ENCODE data around the gene ENTREP1. TPM values are rescaled to one million over a fixed set of nuclear protein-coding genes. Genes with fewer than 3 reads are reported as not detected.

ENTREP1 gene
- total RNA-seq, 2 experiments from 2014 or later = 0.07 TPM; not detected in 1

GRCh38 chr9:69326261-69326660, 1.2 kb downstream of the ENTREP1 start:
- peaks cover 37% of the 10 kb centered on the region for H3K27me3 Mint-ChIP-seq
- no peaks in the 10 kb centered on the region for H3K36me3 Mint-ChIP-seq
- no peak overlapping the region for H3K27ac Mint-ChIP-seq
- no peak for DNase-seq
- peaks cover 9% of the 10 kb centered on the region for H3K4me1 Mint-ChIP-seq (ENCODE audit: low read depth)
- ChIA-PET CTCF (interaction anchor here (0.6 to 1.2 kb wide), 2 partner anchors 272 to 349 kb away, joined by 3 to 4 read pairs; no protein-coding TSS in a partner anchor), POLR2A (no interaction called here)
- no peaks in the 10 kb centered on the region for H3K9me3 Mint-ChIP-seq
- H3K4me3 Mint-ChIP-seq = no peak overlapping the region
- intact Hi-C loops (cut with micrococcal nuclease) = no loop called here

- ChIA-PET POLR2A (no interaction called here), CTCF (interaction anchor here (1.0 kb wide), 1 partner anchor 92 kb away, joined by 3 read pairs; no protein-coding TSS in a partner anchor)
- Mint-ChIP-seq H3K4me3 (no peak overlapping the region), H3K9me3 (no peaks in the 10 kb centered on the region), H3K4me1 (ENCODE audit: low read depth) (peaks cover 5% of the 10 kb centered on the region), H3K27me3 (peaks cover 28% of the 10 kb centered on the region), H3K27ac (no peak overlapping the region), H3K36me3 (no peaks in the 10 kb centered on the region)
- intact Hi-C loops (cut with micrococcal nuclease) = no loop called here
- DNase-seq = no peak
Observed at GRCh38 chr9:69330580-69330979, 5.6 kb downstream of the ENTREP1 start.

GRCh38 chr9:69331444-69331843, 6.4 kb downstream of the ENTREP1 start:
- H3K27me3 Mint-ChIP-seq = peaks cover 19% of the 10 kb centered on the region
- CTCF ChIA-PET = interaction anchor here (1.0 kb wide), 1 partner anchor 91 kb away, joined by 3 read pairs; no protein-coding TSS in a partner anchor
- no peaks in the 10 kb centered on the region for H3K36me3 Mint-ChIP-seq
- intact Hi-C loops (cut with micrococcal nuclease) = no loop called here
- no peaks in the 10 kb centered on the region for H3K4me1 Mint-ChIP-seq (ENCODE audit: low read depth)
- no peak for DNase-seq
- no peak overlapping the region for H3K27ac Mint-ChIP-seq
- no peak overlapping the region for H3K4me3 Mint-ChIP-seq
- no peaks in the 10 kb centered on the region for H3K9me3 Mint-ChIP-seq
- POLR2A ChIA-PET = no interaction called here

- H3K27ac Mint-ChIP-seq = no peak overlapping the region
- POLR2A ChIA-PET = no interaction called here
Observed at GRCh38 chr9:69332067-69332685, 7.2 kb downstream of the ENTREP1 start.

DNA sequence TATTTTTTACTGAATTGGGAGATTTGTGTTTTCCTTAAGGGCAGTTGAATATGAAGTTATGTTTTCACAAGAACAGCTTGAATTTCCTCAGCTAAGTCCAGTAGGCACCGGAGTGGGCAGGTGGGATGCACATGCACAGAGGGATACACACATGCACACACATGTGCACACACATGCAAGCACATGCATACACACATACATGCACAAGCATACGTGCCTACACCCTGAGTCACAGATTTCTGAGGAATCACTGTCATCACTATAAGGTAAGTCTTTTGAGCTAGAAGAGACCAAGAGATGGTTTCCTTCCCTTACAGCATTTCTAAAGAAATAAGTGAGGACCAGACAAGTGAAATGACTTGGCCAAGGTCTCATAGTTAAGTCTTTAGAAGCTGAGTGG, 8.7 kb downstream of the ENTREP1 start:
- Mint-ChIP-seq H3K4me3 (no peak overlapping the region), H3K27ac (no peak overlapping the region), H3K4me1 (ENCODE audit: low read depth) (no peaks in the 10 kb centered on the region), H3K36me3 (no peaks in the 10 kb centered on the region), H3K27me3 (peaks cover 9% of the 10 kb centered on the region), H3K9me3 (no peaks in the 10 kb centered on the region)
- intact Hi-C loops (cut with micrococcal nuclease) = no loop called here
- DNase-seq = no peak
- ChIA-PET CTCF (no interaction called here), POLR2A (no interaction called here)

More at GRCh38 chr9:69332067-69332685, 7.2 kb downstream of the ENTREP1 start:
- Mint-ChIP-seq H3K9me3 (no peaks in the 10 kb centered on the region), H3K36me3 (no peaks in the 10 kb centered on the region), H3K4me3 (no peak overlapping the region), H3K27me3 (peaks cover 16% of the 10 kb centered on the region), H3K4me1 (ENCODE audit: low read depth) (no peaks in the 10 kb centered on the region)
- intact Hi-C loops (cut with micrococcal nuclease) = no loop called here
- DNase-seq = no peak
- CTCF ChIA-PET = no interaction called here

DNA sequence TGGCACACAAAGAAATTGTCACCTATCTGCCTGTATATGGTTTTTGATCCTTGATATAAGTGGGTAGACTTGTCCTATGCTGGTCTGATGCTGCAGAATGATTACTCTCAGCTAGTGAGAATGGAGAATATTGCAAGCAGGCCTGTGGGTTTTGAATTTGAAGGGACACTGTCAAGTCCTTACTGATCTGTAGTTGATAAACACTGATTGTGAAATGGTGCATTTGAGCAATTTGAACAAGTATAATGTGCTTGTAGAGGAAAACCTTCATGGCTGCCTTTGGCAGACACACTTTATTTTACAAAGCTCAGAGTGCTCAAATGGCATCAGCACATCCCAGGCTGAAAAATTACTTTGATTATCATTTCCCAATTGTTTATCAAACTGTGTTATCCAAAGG, 9.3 kb downstream of the ENTREP1 start:
- Mint-ChIP-seq H3K4me3 (no peak overlapping the region), H3K27ac (no peak overlapping the region), H3K27me3 (peaks cover 9% of the 10 kb centered on the region), H3K4me1 (ENCODE audit: low read depth) (no peaks in the 10 kb centered on the region), H3K9me3 (no peaks in the 10 kb centered on the region), H3K36me3 (no peaks in the 10 kb centered on the region)
- CTCF ChIA-PET = no interaction called here
- intact Hi-C loops (cut with micrococcal nuclease) = no loop called here
- DNase-seq = no peak
- POLR2A ChIA-PET = no interaction called here

GRCh38 chr9:69339620-69340019, 14.6 kb downstream of the ENTREP1 start:
- no peak for DNase-seq
- POLR2A ChIA-PET = no interaction called here
- Mint-ChIP-seq H3K36me3 (no peaks in the 10 kb centered on the region), H3K9me3 (no peaks in the 10 kb centered on the region), H3K4me1 (ENCODE audit: low read depth) (no peaks in the 10 kb centered on the region), H3K27ac (no peak overlapping the region), H3K27me3 (peaks cover 12% of the 10 kb centered on the region), H3K4me3 (no peak overlapping the region)
- CTCF ChIA-PET = no interaction called here
- intact Hi-C loops (cut with micrococcal nuclease) = no loop called here

DNA sequence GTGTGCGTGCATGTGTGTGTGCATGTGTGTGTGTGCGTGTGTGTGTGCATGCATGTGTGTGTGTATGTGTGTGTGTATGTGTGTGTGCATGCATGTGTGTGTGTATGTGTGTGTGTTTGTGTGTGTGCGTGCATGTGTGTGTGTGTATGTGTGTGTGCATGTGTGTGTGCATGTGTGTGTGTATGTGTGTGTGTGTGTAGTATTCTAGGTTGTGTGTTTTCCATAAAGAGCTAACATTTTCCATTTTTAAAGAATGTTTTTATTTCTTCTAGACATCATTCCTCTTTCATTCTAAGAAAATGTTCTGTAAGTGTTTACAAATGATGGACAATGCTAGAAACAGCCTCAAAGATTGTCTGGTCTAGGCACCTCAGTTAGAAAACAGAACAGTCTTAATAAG, 15.6 kb downstream of the ENTREP1 start:
- Mint-ChIP-seq H3K9me3 (no peaks in the 10 kb centered on the region), H3K4me1 (ENCODE audit: low read depth) (no peaks in the 10 kb centered on the region), H3K27ac (no peak overlapping the region), H3K27me3 (peaks cover 11% of the 10 kb centered on the region), H3K4me3 (no peak overlapping the region), H3K36me3 (no peaks in the 10 kb centered on the region)
- intact Hi-C loops (cut with micrococcal nuclease) = no loop called here
- ChIA-PET CTCF (no interaction called here), POLR2A (no interaction called here)
- DNase-seq = no peak

DNA sequence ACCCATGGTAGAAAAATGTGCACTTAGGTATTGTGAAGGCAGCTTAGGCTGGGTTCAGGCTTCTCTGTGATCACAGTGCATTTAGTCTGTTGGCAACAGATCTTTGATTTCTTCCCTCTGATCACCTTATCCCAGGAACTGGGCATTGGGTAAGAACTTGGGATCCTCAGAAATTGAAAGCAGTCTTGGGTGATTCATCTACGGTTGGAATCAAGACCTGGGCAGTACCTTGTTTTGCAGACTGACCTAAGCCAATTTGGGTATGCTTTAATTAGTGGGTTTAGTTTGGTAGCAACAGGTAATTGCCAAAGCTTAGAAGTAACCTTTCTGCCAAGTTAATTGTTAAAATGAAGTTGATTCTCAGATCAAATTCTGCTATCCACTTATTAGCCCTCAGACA, 17.8 kb downstream of the ENTREP1 start:
- CTCF ChIA-PET = no interaction called here
- H3K4me1 Mint-ChIP-seq (ENCODE audit: low read depth) = no peaks in the 10 kb centered on the region

GRCh38 chr9:69344459-69344858, 19.4 kb downstream of the ENTREP1 start:
- no peaks in the 10 kb centered on the region for H3K4me1 Mint-ChIP-seq (ENCODE audit: low read depth)
- H3K9me3 Mint-ChIP-seq = no peaks in the 10 kb centered on the region

More for the DNA sequence above, 17.8 kb downstream of the ENTREP1 start:
- no peak for DNase-seq
- no peak overlapping the region for H3K4me3 Mint-ChIP-seq
- POLR2A ChIA-PET = no interaction called here
- no peaks in the 10 kb centered on the region for H3K9me3 Mint-ChIP-seq
- intact Hi-C loops (cut with micrococcal nuclease) = no loop called here
- H3K27ac Mint-ChIP-seq = no peak overlapping the region
- H3K36me3 Mint-ChIP-seq = no peaks in the 10 kb centered on the region
- H3K27me3 Mint-ChIP-seq = peaks cover 11% of the 10 kb centered on the region

DNA sequence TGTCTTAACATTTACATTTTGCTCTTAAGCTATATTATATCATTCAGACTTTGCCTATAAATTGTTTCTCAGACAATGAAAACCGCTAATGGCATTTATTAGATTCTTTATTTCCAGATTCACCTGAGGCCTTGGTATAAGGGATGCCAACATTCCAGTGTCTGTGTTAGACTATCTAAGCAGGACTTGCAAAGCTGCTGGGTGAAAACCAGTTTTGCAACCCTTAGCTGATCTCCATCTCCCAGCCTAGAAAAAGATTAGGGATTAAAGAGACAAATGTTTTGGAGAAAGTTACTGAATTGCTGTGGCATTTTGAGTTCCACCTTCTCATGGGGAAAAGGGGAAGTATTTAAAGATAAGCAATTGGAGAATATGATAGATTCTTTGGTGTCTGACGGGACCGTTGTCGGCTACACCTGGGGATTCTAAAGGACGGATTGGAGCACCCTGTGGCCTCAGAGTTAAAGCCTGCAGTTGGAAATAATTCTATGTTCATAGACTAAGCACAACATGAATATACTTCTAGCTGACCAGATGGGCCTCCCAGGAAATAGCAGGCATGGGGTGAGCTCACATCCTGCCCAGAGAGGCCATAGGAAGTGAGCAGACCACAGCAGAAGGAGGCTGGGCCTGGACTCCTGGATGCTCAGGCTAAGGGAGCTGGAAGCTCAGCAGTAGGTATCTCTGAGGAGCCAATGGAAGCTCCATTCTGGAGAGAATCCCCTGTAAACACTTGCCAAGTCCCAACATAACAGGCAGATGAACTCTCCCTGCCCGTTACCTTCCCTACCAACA, 21.8 kb downstream of the ENTREP1 start:
- Mint-ChIP-seq H3K4me1 (ENCODE audit: low read depth) (no peaks in the 10 kb centered on the region), H3K4me3 (no peak overlapping the region), H3K9me3 (no peaks in the 10 kb centered on the region), H3K36me3 (no peaks in the 10 kb centered on the region), H3K27me3 (peaks cover 14% of the 10 kb centered on the region), H3K27ac (no peak overlapping the region)
- CTCF ChIA-PET = no interaction called here
- intact Hi-C loops (cut with micrococcal nuclease) = no loop called here
- POLR2A ChIA-PET = no interaction called here
- no peak for DNase-seq

More at GRCh38 chr9:69344459-69344858, 19.4 kb downstream of the ENTREP1 start:
- ChIA-PET POLR2A (no interaction called here), CTCF (no interaction called here)
- Mint-ChIP-seq H3K4me3 (no peak overlapping the region), H3K27me3 (peaks cover 14% of the 10 kb centered on the region), H3K36me3 (no peaks in the 10 kb centered on the region), H3K27ac (no peak overlapping the region)
- intact Hi-C loops (cut with micrococcal nuclease) = no loop called here
- DNase-seq = no peak

DNA sequence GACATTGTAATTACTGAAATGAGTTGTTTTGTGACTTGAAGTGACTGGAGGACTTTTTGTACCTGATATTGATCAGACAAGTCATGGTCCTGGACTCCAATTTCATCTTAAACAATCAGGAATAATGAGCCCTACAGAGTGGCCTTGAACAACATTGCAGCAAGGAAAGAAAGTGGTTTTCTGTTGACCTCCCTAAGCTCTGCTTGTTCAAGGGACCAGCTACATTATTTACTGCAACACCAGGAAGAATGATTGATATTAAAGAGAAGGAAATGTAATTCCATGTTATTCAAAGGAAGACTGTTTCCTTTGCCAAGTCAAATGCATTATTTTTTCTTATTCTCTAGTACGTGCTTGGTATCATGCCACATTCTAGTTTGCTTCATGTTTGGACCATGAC, 22.6 kb downstream of the ENTREP1 start:
- no peak overlapping the region for H3K27ac Mint-ChIP-seq
- H3K27me3 Mint-ChIP-seq = peaks cover 14% of the 10 kb centered on the region
- DNase-seq = no peak
- no peaks in the 10 kb centered on the region for H3K9me3 Mint-ChIP-seq
- intact Hi-C loops (cut with micrococcal nuclease) = no loop called here
- H3K36me3 Mint-ChIP-seq = no peaks in the 10 kb centered on the region
- no peaks in the 10 kb centered on the region for H3K4me1 Mint-ChIP-seq (ENCODE audit: low read depth)
- ChIA-PET POLR2A (no interaction called here), CTCF (no interaction called here)
- no peak overlapping the region for H3K4me3 Mint-ChIP-seq

GRCh38 chr9:69351227-69351626, 26.2 kb downstream of the ENTREP1 start:
- Mint-ChIP-seq H3K27me3 (peaks cover 6% of the 10 kb centered on the region), H3K4me3 (no peak overlapping the region), H3K27ac (no peak overlapping the region), H3K36me3 (no peaks in the 10 kb centered on the region), H3K4me1 (ENCODE audit: low read depth) (no peaks in the 10 kb centered on the region), H3K9me3 (no peaks in the 10 kb centered on the region)
- no peak for DNase-seq
- intact Hi-C loops (cut with micrococcal nuclease) = no loop called here
- ChIA-PET POLR2A (no interaction called here), CTCF (no interaction called here)

Data from activated CD4-positive, alpha-beta memory T cell treated with anti-CD3 and anti-CD28 coated beads for 36 hours (primary cell).